ENCODE measurements around the gene CUBN. TPM values are rescaled to one million over a fixed set of nuclear protein-coding genes. Genes with fewer than 3 reads are reported as not detected.

CUBN gene
- total RNA-seq, 4 donors from 2014 or later, result 0.54 to 1.8 (median 1.3) TPM

DNA sequence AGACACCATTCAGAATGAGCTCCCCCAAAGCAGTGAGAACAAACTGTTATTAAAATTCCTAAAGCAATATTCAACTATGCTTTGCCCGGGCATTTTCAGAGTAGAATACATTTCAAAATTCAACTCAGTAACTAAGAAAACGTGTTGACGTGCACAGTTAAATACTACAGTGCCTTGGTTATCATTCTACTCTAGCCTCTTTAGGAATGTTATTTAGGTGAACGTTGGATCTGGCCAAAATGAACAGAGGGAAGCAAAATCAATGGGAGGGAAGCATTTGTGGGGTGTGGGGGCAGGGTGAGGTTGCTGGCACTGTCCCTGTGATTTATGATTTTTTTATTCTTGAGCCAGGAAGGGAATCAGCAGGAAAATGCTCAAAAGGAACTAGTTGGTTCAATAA is 339.8 kb downstream of the CUBN start:
- DNase-seq (ENCODE audit: low spot score in 2 of 2), result no peak
- intact Hi-C loops (cut with DNase I; ENCODE audit: low total_unique reads), result no loop called here
- 75 to 84% methylated on average over 4 of the region's 4 CpGs for WGBS, 2 donors
- TF ChIP-seq, protein P1, sequence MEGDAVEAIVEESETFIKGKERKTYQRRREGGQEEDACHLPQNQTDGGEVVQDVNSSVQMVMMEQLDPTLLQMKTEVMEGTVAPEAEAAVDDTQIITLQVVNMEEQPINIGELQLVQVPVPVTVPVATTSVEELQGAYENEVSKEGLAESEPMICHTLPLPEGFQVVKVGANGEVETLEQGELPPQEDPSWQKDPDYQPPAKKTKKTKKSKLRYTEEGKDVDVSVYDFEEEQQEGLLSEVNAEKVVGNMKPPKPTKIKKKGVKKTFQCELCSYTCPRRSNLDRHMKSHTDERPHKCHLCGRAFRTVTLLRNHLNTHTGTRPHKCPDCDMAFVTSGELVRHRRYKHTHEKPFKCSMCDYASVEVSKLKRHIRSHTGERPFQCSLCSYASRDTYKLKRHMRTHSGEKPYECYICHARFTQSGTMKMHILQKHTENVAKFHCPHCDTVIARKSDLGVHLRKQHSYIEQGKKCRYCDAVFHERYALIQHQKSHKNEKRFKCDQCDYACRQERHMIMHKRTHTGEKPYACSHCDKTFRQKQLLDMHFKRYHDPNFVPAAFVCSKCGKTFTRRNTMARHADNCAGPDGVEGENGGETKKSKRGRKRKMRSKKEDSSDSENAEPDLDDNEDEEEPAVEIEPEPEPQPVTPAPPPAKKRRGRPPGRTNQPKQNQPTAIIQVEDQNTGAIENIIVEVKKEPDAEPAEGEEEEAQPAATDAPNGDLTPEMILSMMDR (IDR thresholded peaks at IDR 0.05), result no peak
- no peak for TF ChIP-seq POLR2A (IDR thresholded peaks at IDR 0.05)
- H3K4me3 ChIP-seq (ENCODE audit: low read depth, poor library complexity, severe bottlenecking), result no peak overlapping the region

DNA sequence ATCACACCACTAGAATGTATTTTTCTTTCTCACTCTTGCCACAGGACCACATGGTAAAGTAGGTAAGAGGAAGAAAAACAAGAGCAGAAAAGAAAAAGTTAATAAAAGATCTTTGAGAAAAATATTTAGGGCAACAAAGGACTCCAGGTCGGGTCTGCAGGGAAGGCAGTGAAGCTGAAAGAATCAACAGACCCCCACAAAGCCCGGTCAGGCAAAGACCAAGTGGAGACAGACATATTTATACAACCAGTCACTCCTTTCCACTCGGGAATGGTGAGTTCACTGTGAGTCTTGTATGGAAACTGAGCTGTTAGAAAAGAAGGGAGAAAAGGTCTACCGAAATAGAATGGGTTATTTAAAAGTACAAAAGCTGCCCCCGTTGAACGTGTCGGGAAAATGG is 340.4 kb downstream of the CUBN start:
- no peak overlapping the region for H3K4me3 ChIP-seq (ENCODE audit: low read depth, poor library complexity, severe bottlenecking)
- intact Hi-C loops (cut with DNase I; ENCODE audit: low total_unique reads), result no loop called here
- WGBS, 2 donors, result 86 to 90% methylated on average over 7 of the region's 7 CpGs
- TF ChIP-seq, protein P1 (IDR thresholded peaks at IDR 0.05), result no peak
- TF ChIP-seq POLR2A (IDR thresholded peaks at IDR 0.05), result no peak
- DNase-seq (ENCODE audit: low spot score in 2 of 2), result no peak

DNA sequence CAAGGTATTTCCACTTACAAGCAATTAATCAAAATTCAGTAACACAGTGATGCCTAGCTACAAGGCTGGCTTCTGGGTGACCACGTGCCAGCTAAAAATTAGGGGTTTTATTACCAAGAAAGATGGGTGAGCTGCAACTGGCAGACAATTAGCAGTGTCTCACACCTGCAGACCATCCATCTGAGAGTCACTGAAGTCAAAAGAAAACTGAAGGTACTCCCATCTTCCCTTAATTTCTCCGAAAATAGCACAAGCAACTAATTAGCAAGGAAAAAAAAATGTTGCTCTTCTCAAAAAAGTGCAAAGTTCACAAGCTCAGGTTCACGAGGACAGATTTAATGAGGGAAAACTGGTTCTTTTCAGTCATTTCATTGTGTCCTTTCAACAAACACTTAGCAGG is 340.8 kb downstream of the CUBN start:
- 91% methylated on average over 3 of the region's 3 CpGs for whole genome bisulfite sequencing, 2 donors
- H3K4me3 ChIP-seq (ENCODE audit: low read depth, poor library complexity, severe bottlenecking), result no peak overlapping the region
- intact Hi-C loops (cut with DNase I; ENCODE audit: low total_unique reads), result no loop called here
- TF ChIP-seq, protein P1 (IDR thresholded peaks at IDR 0.05), result no peak
- no peak for TF ChIP-seq POLR2A (IDR thresholded peaks at IDR 0.05)
- no peak for DNase-seq (ENCODE audit: low spot score in 2 of 2)

DNA sequence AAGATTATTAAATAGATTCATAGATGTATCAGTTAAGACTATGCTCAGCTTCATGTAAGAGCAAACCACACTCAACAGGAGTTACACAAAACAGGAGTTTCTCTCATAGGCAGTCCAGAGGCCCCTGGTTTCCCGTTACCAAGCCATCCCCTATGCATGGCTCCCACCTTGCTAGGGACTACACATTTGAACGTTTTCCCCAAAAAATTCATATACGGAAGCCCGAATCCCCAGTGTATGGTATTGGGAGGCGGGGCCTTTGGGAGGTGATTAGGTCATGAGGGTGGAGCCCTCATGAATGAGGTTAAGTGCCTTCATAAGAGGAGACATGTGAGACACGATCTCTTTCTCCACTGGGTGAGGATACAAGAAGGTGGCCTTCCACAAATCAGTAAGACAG is 341.5 kb downstream of the CUBN start:
- 91 to 92% methylated on average over 6 of the region's 6 CpGs for WGBS, 2 donors

DNA sequence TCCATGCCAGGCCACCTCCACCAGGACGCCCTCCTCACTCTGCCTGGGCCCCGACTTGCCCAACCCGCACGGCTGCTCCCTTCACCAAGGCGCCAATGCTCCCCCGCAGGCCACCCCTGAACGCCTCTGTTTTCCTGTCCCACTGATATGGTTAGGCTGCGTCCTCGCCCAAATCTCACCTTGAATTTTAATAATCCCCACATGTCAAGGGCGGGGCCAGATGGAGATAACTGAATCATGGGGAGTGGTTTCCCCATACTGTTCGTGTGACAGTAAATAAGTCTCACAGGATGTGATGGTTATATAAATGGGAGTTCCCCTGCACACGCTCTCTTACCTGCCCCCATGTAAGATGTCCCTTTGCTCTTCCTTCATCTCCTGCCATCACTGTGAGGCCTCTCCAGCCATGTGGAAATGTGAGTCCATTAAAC is 342.2 kb downstream of the CUBN start:
- DNase-seq (ENCODE audit: low spot score in 2 of 2), result no peak
- TF ChIP-seq POLR2A (IDR thresholded peaks at IDR 0.05), result no peak
- TF ChIP-seq, protein P1 (IDR thresholded peaks at IDR 0.05), result no peak
- WGBS, 2 donors, result 91 to 95% methylated on average over 12 of the region's 12 CpGs
- H3K4me3 ChIP-seq (ENCODE audit: low read depth, poor library complexity, severe bottlenecking), result no peak overlapping the region
- intact Hi-C loops (cut with DNase I; ENCODE audit: low total_unique reads), result no loop called here

More for the DNA sequence above, 341.5 kb downstream of the CUBN start:
- no peak overlapping the region for H3K4me3 ChIP-seq (ENCODE audit: low read depth, poor library complexity, severe bottlenecking)
- TF ChIP-seq, protein P1 (IDR thresholded peaks at IDR 0.05), result no peak
- no peak for TF ChIP-seq POLR2A (IDR thresholded peaks at IDR 0.05)
- intact Hi-C loops (cut with DNase I; ENCODE audit: low total_unique reads), result no loop called here
- no peak for DNase-seq (ENCODE audit: low spot score in 2 of 2)

DNA sequence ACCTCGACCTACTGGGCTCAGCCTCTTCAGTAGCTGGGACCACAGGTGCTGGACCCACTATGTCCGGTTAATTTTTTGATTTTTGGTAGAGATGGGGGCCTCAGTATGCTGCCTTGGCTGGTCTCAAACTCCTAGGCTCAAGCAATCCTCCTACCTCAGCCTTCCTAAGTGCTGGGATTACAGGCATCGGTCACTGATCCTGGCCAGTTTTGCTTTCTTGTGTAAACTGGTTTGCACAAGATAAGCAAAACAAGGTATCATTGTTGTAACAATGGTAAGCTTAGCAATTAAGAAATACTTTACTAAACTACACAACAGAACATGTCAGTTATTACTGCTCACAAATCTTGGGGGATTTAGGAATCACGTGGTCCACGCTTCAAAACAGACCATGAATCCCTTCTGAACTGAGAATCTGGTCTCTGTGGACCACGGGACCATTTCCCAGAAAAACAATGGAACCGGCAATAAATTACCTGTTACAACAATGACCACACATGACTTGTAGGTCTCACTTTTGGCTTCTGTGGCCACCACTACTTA is 349.2 kb downstream of the CUBN start:
- WGBS, 2 donors, result 84 to 86% methylated on average over 7 of the region's 7 CpGs
- intact Hi-C loops (cut with DNase I; ENCODE audit: low total_unique reads), result no loop called here
- DNase-seq (ENCODE audit: low spot score in 2 of 2), result no peak
- TF ChIP-seq POLR2A (IDR thresholded peaks at IDR 0.05), result no peak
- TF ChIP-seq, protein P1 (IDR thresholded peaks at IDR 0.05), result no peak
- H3K4me3 ChIP-seq (ENCODE audit: low read depth, poor library complexity, severe bottlenecking), result no peak overlapping the region
